ENCODE measurements around the gene HDAC4.

- TF ChIP-seq CTCF (IDR thresholded peaks at IDR 0.05) (no peak), POLR2A (IDR thresholded peaks at IDR 0.05) (no peak)
Observed at GRCh38 chr2:239275847-239276831, 124.7 kb downstream of the HDAC4 start.
